HEK293 (cell line): ENCODE results near the gene USP37.

Source experiments
- CTCF ChIP-seq: fragments of 450-650 bp; formaldehyde crosslinking; IDR thresholded peaks from 2 replicates; pipeline ENCODE4 v1.5.1; 2016; ENCODE audit warnings: missing biosample characterization, missing genetic modification characterization
- EGR2 ChIP-seq: fragments of 450-650 bp; formaldehyde crosslinking; IDR thresholded peaks from 2 replicates; pipeline ENCODE4 v1.5.1; 2016; ENCODE audit warnings: low read depth, missing biosample characterization, missing genetic modification characterization
- YY1 ChIP-seq: fragments of 450-650 bp; formaldehyde crosslinking; IDR thresholded peaks from 2 replicates; pipeline ENCODE4 v1.5.1; 2018; ENCODE audit warnings: missing biosample characterization, missing genetic modification characterization
- ZFP37 ChIP-seq: fragments of 450-650 bp; formaldehyde crosslinking; IDR thresholded peaks from 2 replicates; pipeline ENCODE4 v1.5.1; 2016; ENCODE audit warnings: missing biosample characterization, missing genetic modification characterization
- ZNF350 ChIP-seq: fragments of 450-650 bp; formaldehyde crosslinking; IDR thresholded peaks from 2 replicates; pipeline ENCODE4 v1.5.0; 2017; ENCODE audit warnings: missing biosample characterization, mild to moderate bottlenecking, missing genetic modification characterization

- TF ChIP-seq ZNF350 (no peak), CTCF (tag by site-specific recombination) (no peak), YY1 (tag by site-specific recombination) (no peak), EGR2 (tag by site-specific recombination) (no peak), ZFP37 (tag by site-specific recombination) (no peak)
Measured at GRCh38 chr2:218407717-218408116, 160.4 kb downstream of the USP37 start.
